Transverse colon (tissue), 3 donors: ENCODE measurements around the gene PPME1.

Experiments used
- EP300 ChIP-seq: sonication (generic); formaldehyde crosslinking; IDR thresholded peaks from one replicate; pipeline ENCODE4 v1.6.1; 2017; ENCODE audit warnings: antibody characterized with exemption, low read depth
- POLR2A ChIP-seq: fragments of 450-650 bp; IDR thresholded peaks from one replicate; pipeline ENCODE4 v1.6.1; 2016; ENCODE audit warnings: antibody characterized with exemption, mild to moderate bottlenecking, moderate library complexity
- TF ChIP-seq, protein P1 (sequence below), 5 experiments: fragments of 200-600 bp in 3 of 5; fragments of 450-650 bp in 2 of 5; sonication (generic) in 3 of 5; IDR thresholded peaks; 1 replicate in 2 of 5; 2 replicates in 3 of 5; pipeline ENCODE4 v1.5.1; 2016 to 2017; ENCODE audit warnings: antibody characterized with exemption in 5 of 5, inconsistent platforms in 3 of 5, mild to moderate bottlenecking in 2 of 5, moderate library complexity in 1 of 5

DNA sequence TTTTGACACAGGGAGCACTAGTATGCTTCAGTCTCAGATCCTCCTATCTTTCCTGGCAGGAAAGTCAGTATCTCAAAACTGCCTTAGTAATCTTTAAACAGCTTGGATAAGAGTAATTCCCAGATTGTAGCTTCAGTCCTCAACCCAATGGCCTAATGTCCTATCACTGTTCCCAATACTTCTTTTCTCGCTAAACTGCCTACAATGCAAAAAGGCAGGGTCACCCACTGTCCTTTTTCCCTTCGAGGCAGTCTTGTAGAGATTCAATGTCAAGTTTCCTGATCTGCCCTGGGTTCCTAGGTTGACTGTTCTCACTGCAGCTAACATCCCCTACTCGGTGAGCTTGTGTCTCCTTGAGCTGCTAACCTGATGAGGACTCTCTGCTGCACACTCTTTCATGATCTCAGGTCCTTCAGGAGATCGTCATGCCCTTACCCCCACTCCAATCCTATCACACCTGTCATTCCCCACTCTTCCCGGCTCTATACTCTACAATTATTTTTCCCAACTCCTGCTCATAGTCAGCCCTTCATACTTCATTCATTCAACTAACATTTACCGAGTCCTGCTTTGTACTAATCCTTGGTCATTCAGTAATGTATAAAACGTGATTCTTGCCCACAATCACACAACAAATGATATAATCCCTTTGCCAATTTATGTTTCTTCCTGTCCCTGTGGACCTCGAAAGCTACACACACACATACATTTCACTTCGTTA, 1.2 kb upstream of the PPME1 start:
- TF ChIP-seq, protein P1, sequence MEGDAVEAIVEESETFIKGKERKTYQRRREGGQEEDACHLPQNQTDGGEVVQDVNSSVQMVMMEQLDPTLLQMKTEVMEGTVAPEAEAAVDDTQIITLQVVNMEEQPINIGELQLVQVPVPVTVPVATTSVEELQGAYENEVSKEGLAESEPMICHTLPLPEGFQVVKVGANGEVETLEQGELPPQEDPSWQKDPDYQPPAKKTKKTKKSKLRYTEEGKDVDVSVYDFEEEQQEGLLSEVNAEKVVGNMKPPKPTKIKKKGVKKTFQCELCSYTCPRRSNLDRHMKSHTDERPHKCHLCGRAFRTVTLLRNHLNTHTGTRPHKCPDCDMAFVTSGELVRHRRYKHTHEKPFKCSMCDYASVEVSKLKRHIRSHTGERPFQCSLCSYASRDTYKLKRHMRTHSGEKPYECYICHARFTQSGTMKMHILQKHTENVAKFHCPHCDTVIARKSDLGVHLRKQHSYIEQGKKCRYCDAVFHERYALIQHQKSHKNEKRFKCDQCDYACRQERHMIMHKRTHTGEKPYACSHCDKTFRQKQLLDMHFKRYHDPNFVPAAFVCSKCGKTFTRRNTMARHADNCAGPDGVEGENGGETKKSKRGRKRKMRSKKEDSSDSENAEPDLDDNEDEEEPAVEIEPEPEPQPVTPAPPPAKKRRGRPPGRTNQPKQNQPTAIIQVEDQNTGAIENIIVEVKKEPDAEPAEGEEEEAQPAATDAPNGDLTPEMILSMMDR (IDR thresholded peaks at IDR 0.05): no peak
- TF ChIP-seq POLR2A (no peak), EP300 (no peak)
